ENCODE measurements around the gene NT5C2.

Gene NT5C2

DNA sequence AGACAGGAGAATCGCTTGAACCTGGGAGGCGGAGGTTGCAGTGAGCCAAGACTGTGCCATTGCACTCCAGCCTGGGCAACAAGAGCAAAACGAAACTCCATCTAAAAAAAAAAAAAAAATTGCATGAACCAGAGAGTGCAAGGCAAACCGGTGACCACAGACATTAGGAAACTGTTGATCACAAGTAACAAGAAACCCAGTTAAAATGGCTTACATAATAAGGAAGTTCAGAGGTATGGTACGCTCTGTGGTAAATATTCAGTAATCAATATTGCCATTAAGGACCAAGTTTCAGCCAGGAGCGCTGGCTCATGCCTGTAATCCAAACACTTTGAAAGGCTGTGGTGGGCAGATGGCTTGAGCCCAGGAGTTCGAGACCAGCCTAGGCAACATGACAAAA is 9.2 kb upstream of the NT5C2 start:
- no peak overlapping the region for H3K4me3 ChIP-seq (ENCODE audit: low read depth, low read length)
- TF ChIP-seq, protein P1, sequence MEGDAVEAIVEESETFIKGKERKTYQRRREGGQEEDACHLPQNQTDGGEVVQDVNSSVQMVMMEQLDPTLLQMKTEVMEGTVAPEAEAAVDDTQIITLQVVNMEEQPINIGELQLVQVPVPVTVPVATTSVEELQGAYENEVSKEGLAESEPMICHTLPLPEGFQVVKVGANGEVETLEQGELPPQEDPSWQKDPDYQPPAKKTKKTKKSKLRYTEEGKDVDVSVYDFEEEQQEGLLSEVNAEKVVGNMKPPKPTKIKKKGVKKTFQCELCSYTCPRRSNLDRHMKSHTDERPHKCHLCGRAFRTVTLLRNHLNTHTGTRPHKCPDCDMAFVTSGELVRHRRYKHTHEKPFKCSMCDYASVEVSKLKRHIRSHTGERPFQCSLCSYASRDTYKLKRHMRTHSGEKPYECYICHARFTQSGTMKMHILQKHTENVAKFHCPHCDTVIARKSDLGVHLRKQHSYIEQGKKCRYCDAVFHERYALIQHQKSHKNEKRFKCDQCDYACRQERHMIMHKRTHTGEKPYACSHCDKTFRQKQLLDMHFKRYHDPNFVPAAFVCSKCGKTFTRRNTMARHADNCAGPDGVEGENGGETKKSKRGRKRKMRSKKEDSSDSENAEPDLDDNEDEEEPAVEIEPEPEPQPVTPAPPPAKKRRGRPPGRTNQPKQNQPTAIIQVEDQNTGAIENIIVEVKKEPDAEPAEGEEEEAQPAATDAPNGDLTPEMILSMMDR (IDR thresholded peaks at IDR 0.05; ENCODE audit: low read depth, low read length) = no peak
- TF ChIP-seq POLR2A (IDR thresholded peaks at IDR 0.05; ENCODE audit: extremely low read depth, insufficient read length) = no peak
- TF ChIP-seq MYC (IDR thresholded peaks at IDR 0.05; ENCODE audit: low read depth, low read length) = no peak
- TF ChIP-seq, protein P2, sequence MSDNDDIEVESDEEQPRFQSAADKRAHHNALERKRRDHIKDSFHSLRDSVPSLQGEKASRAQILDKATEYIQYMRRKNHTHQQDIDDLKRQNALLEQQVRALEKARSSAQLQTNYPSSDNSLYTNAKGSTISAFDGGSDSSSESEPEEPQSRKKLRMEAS (IDR thresholded peaks at IDR 0.05; ENCODE audit: low read depth, low read length) = no peak
- peak; percentile 90 for DNase-seq (ENCODE audit: low read depth)

DNA sequence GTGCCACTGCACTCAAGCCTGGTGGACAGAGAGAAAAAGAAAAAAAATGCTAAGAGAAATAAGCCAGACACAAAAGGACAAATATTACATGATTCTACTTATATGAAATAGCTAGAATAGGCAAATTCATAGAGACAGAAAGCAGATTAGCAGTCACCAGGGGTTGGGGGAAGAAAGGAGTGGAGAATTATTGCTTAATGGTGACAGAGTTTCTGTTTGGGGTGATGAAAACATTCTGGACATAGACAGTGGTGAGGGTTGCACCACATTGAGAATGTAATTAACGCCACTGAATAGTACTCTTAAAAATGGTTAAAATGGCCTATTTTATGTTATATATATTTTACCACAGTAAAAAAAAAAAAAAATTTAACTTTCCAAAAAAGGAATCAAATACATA is 6.4 kb upstream of the NT5C2 start:
- peak; percentile 83 for DNase-seq (ENCODE audit: low read depth)
- TF ChIP-seq POLR2A (IDR thresholded peaks at IDR 0.05; ENCODE audit: extremely low read depth, insufficient read length) (no peak), MYC (IDR thresholded peaks at IDR 0.05; ENCODE audit: low read depth, low read length) (no peak)
- TF ChIP-seq, protein P2 (IDR thresholded peaks at IDR 0.05; ENCODE audit: low read depth, low read length) = no peak
- TF ChIP-seq, protein P1 (IDR thresholded peaks at IDR 0.05; ENCODE audit: low read depth, low read length) = no peak

DNA sequence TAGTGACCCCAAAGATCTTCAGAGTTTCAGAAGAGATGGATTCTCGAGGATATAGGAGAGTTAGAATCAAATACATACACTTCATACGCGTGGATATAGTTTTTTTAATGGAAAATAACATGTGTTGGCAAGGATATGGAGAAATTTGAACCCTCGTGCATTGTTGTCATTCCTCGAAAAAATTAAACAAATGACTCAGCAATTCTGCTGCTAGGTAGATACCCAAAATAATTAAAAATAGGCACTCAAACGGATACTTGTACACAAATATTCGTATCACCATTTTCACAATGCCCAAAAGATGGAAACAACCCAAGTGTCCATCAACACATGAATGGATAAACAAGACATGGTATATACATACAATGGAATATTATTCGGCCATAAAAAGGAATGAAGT is 5.6 kb upstream of the NT5C2 start:
- DNase-seq (ENCODE audit: low read depth) = no peak
- TF ChIP-seq, protein P2 (IDR thresholded peaks at IDR 0.05; ENCODE audit: low read depth, low read length) = no peak
- TF ChIP-seq MYC (IDR thresholded peaks at IDR 0.05; ENCODE audit: low read depth, low read length) (no peak), POLR2A (IDR thresholded peaks at IDR 0.05; ENCODE audit: extremely low read depth, insufficient read length) (no peak)
- no peak overlapping the region for H3K4me3 ChIP-seq (ENCODE audit: low read depth, low read length)

More for the DNA sequence above, 6.4 kb upstream of the NT5C2 start:
- H3K4me3 ChIP-seq (ENCODE audit: low read depth, low read length) = no peak overlapping the region

DNA sequence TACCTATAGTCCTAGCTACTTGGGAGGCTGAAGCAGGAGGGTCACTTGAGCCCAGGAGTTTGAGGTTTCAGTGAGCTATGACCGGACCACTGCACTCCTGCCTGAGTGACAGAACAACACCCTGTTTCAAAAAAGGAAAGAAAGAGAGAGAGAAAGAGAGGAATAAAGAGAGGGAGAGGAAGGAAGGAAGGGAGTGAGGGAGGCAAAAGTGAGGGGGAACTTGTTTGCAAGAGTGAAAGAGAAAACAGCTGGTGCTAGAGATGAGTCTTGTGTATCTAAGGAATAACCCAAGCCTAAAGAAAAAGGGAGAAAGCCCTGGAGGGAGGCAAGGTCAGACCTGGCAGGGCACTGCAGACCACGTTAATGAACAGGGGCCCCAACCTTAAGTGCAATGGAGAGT is 4.8 kb upstream of the NT5C2 start:
- TF ChIP-seq POLR2A (IDR thresholded peaks at IDR 0.05; ENCODE audit: extremely low read depth, insufficient read length) (no peak), MYC (IDR thresholded peaks at IDR 0.05; ENCODE audit: low read depth, low read length) (no peak)
- TF ChIP-seq, protein P2 (IDR thresholded peaks at IDR 0.05; ENCODE audit: low read depth, low read length) = no peak
- TF ChIP-seq, protein P1 (IDR thresholded peaks at IDR 0.05; ENCODE audit: low read depth, low read length) = no peak
- DNase-seq (ENCODE audit: low read depth) = peak; percentile 41
- no peak overlapping the region for H3K4me3 ChIP-seq (ENCODE audit: low read depth, low read length)

DNA sequence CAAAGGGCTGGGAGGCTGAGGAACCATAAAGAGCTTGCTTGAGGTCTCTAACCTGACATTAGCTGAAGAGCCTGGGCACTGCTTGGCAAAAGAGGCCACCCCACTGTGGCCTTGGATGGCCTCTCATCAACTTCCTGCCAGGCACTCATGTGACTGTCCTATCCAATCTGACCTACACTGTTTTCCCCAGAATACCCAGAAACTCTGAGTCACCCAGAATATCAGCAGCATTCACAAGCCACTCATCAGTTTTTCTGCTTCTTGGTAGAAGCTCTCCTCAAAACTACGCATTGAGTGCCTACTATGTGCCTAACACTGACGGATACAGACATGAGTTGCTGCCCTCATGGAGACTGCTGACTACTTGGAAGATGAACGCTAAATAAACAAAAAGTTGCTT is 4.1 kb upstream of the NT5C2 start:
- DNase-seq (ENCODE audit: low read depth) = peak; percentile 92
- H3K4me3 ChIP-seq (ENCODE audit: low read depth, low read length) = peak overlapping the region; percentile 0
- peak; percentile 68 for TF ChIP-seq POLR2A (IDR thresholded peaks at IDR 0.05; ENCODE audit: extremely low read depth, insufficient read length)
- TF ChIP-seq, protein P1 (IDR thresholded peaks at IDR 0.05; ENCODE audit: low read depth, low read length) = no peak
- TF ChIP-seq MYC (IDR thresholded peaks at IDR 0.05; ENCODE audit: low read depth, low read length) = peak; percentile 37; the same call in 1 of the 2 replicates
- TF ChIP-seq, protein P2 (IDR thresholded peaks at IDR 0.05; ENCODE audit: low read depth, low read length) = peak; percentile 64; the same call in 1 of the 2 replicates

DNA sequence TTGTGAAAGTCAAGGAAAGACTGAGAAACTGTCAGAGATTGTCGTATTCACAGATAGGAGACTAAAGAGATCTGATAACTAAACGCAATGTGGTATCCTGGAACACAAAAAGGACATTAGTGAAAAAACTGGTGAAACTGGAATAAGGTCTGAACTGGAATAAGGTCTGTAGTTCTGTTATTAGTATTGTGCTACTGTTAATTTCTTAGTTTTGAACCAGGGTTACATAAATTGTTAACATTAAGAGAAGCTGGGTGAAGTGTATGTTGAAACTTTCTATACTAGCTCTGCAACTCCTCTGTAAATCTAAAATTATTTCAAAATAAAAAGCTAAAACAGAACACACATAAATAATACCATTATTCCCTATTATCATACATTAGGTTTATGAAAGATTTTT is 3.4 kb upstream of the NT5C2 start:
- TF ChIP-seq, protein P1 (IDR thresholded peaks at IDR 0.05; ENCODE audit: low read depth, low read length) = no peak
- no peak for TF ChIP-seq MYC (IDR thresholded peaks at IDR 0.05; ENCODE audit: low read depth, low read length)
- TF ChIP-seq POLR2A (IDR thresholded peaks at IDR 0.05; ENCODE audit: extremely low read depth, insufficient read length) = no peak
- TF ChIP-seq, protein P2 (IDR thresholded peaks at IDR 0.05; ENCODE audit: low read depth, low read length) = no peak
- H3K4me3 ChIP-seq (ENCODE audit: low read depth, low read length) = no peak overlapping the region
- DNase-seq (ENCODE audit: low read depth) = no peak

All from NB4 (cell line).